ENCODE measurements around the gene SOX6. TPM values are rescaled to one million over a fixed set of nuclear protein-coding genes. Genes with fewer than 3 reads are reported as not detected.
"Not testable (repeated sequence)": the region's sequence is repeated elsewhere in the genome, so short reads cannot be mapped to it uniquely, and the experiment has no call there.

Gene SOX6
- total RNA-seq, 1 experiment from 2014 or later = 5.1 TPM

DNA sequence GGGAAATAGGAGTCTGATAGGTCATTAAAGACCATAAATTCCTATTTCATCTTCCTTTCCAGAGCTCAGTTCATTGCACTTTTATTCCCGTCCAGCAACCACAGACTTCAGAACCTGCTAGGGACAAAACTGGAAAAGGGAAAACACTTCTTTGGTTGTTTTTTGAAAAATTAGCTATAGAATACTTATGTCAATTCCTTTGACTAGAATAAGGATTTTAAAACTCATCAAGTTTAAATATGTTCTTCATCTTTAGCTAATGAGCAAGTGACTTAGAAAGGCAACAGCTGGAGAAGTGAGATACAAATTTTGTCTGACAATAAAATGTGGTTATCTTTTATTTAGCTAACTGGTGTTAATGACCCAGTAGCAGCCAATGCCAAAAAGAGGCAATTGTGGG is 206.9 kb downstream of the SOX6 start:
- DNase-seq = no peak
- Histone ChIP-seq H3K9me2 (ENCODE audit: insufficient read depth) (no peaks in the 10 kb centered on the region), H3K9me3 (ENCODE audit: insufficient read depth, low read depth) (no peaks in the 10 kb centered on the region), H3K27ac (no peak overlapping the region), H3K36me3 (ENCODE audit: low read depth) (no peaks in the 10 kb centered on the region), H3K4me2 (no peak overlapping the region), H3K4me3 (no peak overlapping the region), H3K79me2 (ENCODE audit: low read depth) (no peaks in the 10 kb centered on the region), H4K20me1 (ENCODE audit: insufficient read depth) (no peaks in the 10 kb centered on the region), H2AFZ (no peak overlapping the region), H3F3A (ENCODE audit: insufficient read depth, low read depth) (no peaks in the 10 kb centered on the region), H3K27me3 (ENCODE audit: insufficient read depth, low read depth) (no peaks in the 10 kb centered on the region), H3K4me1 (replicated peaks; ENCODE audit: insufficient read depth) (peaks cover 12% of the 10 kb centered on the region)
- TF ChIP-seq EZH2 (IDR thresholded peaks at IDR 0.05; ENCODE audit: low read depth) = no peak
- TF ChIP-seq, protein P1, sequence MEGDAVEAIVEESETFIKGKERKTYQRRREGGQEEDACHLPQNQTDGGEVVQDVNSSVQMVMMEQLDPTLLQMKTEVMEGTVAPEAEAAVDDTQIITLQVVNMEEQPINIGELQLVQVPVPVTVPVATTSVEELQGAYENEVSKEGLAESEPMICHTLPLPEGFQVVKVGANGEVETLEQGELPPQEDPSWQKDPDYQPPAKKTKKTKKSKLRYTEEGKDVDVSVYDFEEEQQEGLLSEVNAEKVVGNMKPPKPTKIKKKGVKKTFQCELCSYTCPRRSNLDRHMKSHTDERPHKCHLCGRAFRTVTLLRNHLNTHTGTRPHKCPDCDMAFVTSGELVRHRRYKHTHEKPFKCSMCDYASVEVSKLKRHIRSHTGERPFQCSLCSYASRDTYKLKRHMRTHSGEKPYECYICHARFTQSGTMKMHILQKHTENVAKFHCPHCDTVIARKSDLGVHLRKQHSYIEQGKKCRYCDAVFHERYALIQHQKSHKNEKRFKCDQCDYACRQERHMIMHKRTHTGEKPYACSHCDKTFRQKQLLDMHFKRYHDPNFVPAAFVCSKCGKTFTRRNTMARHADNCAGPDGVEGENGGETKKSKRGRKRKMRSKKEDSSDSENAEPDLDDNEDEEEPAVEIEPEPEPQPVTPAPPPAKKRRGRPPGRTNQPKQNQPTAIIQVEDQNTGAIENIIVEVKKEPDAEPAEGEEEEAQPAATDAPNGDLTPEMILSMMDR (conservative IDR thresholded peaks at IDR 0.05) = no peak
- intact Hi-C loops (cut with micrococcal nuclease; ENCODE audit: unreplicated experiment) = no loop called here
- CTCF ChIA-PET = no interaction called here
- POLR2A ChIA-PET (ENCODE audit: unreplicated experiment) = interaction anchor here (0.6 kb wide), 1 partner anchor 52 kb away, joined by 3 read pairs; no protein-coding TSS in a partner anchor
- no TSS peak for BruUV-seq (replicated peaks)

DNA sequence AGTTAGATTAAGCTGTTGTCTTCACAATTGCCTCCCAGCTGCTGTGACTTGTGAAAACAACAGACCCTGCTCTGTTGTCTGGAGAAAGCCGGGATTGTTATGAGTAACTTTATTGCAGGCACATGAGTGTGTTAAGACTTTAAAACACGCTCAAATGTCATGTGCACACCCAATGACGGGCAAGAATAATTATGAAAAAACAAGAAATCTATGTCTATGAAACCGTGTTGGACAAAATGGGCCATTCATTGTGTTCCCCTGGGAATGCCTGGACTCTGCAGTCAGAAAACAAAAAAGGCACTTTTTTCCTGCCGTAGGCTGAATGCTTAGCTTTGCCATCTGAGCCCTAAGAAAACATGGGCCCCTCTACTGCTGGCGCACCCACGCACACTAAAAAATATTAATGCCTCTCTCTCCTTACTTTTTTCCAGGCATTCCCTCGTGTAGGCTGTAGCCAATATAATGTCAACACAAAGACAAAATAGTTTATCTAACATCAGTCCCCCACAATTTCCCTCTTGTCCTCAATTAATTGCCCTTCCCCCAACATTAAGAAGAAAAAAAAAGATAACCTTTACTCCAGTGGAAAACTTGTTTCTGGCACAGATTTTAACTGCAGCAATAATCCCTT is 207.9 kb downstream of the SOX6 start:
- Histone ChIP-seq H2AFZ (no peak overlapping the region), H3K79me2 (ENCODE audit: low read depth) (no peaks in the 10 kb centered on the region), H3K27me3 (ENCODE audit: insufficient read depth, low read depth) (no peaks in the 10 kb centered on the region), H3K27ac (no peak overlapping the region), H3K9me2 (ENCODE audit: insufficient read depth) (no peaks in the 10 kb centered on the region), H3K4me3 (no peak overlapping the region), H3K36me3 (ENCODE audit: low read depth) (no peaks in the 10 kb centered on the region), H4K20me1 (ENCODE audit: insufficient read depth) (no peaks in the 10 kb centered on the region), H3K9me3 (ENCODE audit: insufficient read depth, low read depth) (no peaks in the 10 kb centered on the region), H3F3A (ENCODE audit: insufficient read depth, low read depth) (no peaks in the 10 kb centered on the region), H3K4me2 (no peak overlapping the region), H3K4me1 (replicated peaks; ENCODE audit: insufficient read depth) (peaks cover 2% of the 10 kb centered on the region)
- DNase-seq = no peak
- ChIA-PET POLR2A (ENCODE audit: unreplicated experiment) (no interaction called here), CTCF (interaction anchor here (0.6 kb wide), 1 partner anchor 132 kb away, joined by 3 read pairs; no protein-coding TSS in a partner anchor)
- no peak for TF ChIP-seq EZH2 (IDR thresholded peaks at IDR 0.05; ENCODE audit: low read depth)
- TF ChIP-seq, protein P1 (conservative IDR thresholded peaks at IDR 0.05) = no peak
- BruUV-seq (replicated peaks) = no TSS peak
- intact Hi-C loops (cut with micrococcal nuclease; ENCODE audit: unreplicated experiment) = no loop called here

GRCh38 chr11:16146980-16147379 is 209.4 kb downstream of the SOX6 start:
- CTCF ChIA-PET; DNase-seq; H3K4me3 ChIP-seq; H3K9me3 ChIP-seq (ENCODE audit: insufficient read depth, low read depth); POLR2A ChIA-PET (ENCODE audit: unreplicated experiment); H3K79me2 ChIP-seq (ENCODE audit: low read depth); H3K27me3 ChIP-seq (ENCODE audit: insufficient read depth, low read depth); H3K4me2 ChIP-seq; H3K27ac ChIP-seq; H2AFZ ChIP-seq; intact Hi-C loops (cut with micrococcal nuclease; ENCODE audit: unreplicated experiment); H3K4me1 ChIP-seq (replicated peaks; ENCODE audit: insufficient read depth); H4K20me1 ChIP-seq (ENCODE audit: insufficient read depth); H3K36me3 ChIP-seq (ENCODE audit: low read depth); BruUV-seq (replicated peaks); H3K9me2 ChIP-seq (ENCODE audit: insufficient read depth); H3F3A ChIP-seq (ENCODE audit: insufficient read depth, low read depth): not testable (repeated sequence)

DNA sequence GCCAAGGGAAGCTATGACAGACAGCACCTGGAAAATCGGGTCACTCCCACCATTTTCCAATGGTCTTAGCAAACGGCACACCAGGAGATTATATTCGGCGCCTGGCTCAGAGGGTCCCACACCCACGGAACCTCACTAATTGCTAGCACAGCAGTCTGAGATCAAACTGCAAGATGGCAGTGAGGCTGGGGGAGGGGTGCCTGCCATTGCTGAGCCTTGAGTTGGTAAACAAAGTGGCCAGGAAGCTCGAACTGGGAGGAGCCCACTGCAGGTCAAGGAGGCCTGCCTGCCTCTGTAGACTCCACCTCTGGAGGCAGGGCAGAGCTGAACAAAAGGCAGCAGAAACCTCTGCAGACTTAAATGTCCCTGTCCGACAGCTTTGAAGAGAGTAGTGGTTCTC is 214.7 kb downstream of the SOX6 start:
- H3K4me3 ChIP-seq; DNase-seq; H3K9me3 ChIP-seq (ENCODE audit: insufficient read depth, low read depth); H2AFZ ChIP-seq; CTCF ChIA-PET; BruUV-seq (replicated peaks); H3K4me2 ChIP-seq; H3K27ac ChIP-seq; H3K36me3 ChIP-seq (ENCODE audit: low read depth); H3K4me1 ChIP-seq (replicated peaks; ENCODE audit: insufficient read depth); H3F3A ChIP-seq (ENCODE audit: insufficient read depth, low read depth); H3K79me2 ChIP-seq (ENCODE audit: low read depth); intact Hi-C loops (cut with micrococcal nuclease; ENCODE audit: unreplicated experiment); H3K9me2 ChIP-seq (ENCODE audit: insufficient read depth); H4K20me1 ChIP-seq (ENCODE audit: insufficient read depth); H3K27me3 ChIP-seq (ENCODE audit: insufficient read depth, low read depth); POLR2A ChIA-PET (ENCODE audit: unreplicated experiment): not testable (repeated sequence)

GRCh38 chr11:16141162-16141561 is 215.2 kb downstream of the SOX6 start:
- H3K27me3 ChIP-seq (ENCODE audit: insufficient read depth, low read depth); DNase-seq; H3K36me3 ChIP-seq (ENCODE audit: low read depth); H3K4me3 ChIP-seq; H3K4me2 ChIP-seq; POLR2A ChIA-PET (ENCODE audit: unreplicated experiment); intact Hi-C loops (cut with micrococcal nuclease; ENCODE audit: unreplicated experiment); H3K9me2 ChIP-seq (ENCODE audit: insufficient read depth); H3K9me3 ChIP-seq (ENCODE audit: insufficient read depth, low read depth); CTCF ChIA-PET; H3K4me1 ChIP-seq (replicated peaks; ENCODE audit: insufficient read depth); H4K20me1 ChIP-seq (ENCODE audit: insufficient read depth); H3F3A ChIP-seq (ENCODE audit: insufficient read depth, low read depth); H3K27ac ChIP-seq; H2AFZ ChIP-seq; BruUV-seq (replicated peaks); H3K79me2 ChIP-seq (ENCODE audit: low read depth): not testable (repeated sequence)
